CD14-positive monocyte (primary cell): ENCODE data around the gene GRID2. TPM values are rescaled to one million over a fixed set of nuclear protein-coding genes. Genes with fewer than 3 reads are reported as not detected.

Experiments
- DNase-seq, 3 donors: peaks; one replicate each; pipeline ENCODE4 v3.0.0-alpha.2; 2011 to 2022
- H2AFZ ChIP-seq: 2 replicates; pipeline ENCODE4 v1.6.0; 2012; ENCODE audit warnings: mild to moderate bottlenecking, low read depth, low read length, inconsistent platforms; ENCODE audit not compliant: insufficient read depth, poor library complexity, severe bottlenecking
- H3K27ac ChIP-seq, 2 donors: 1 replicate in 1 of 2; 2 replicates in 1 of 2; pipeline ENCODE4 v1.5.1; 2012 to 2013; ENCODE audit warnings: low read length in 2 of 2, control low read depth in 1 of 2, inconsistent platforms in 1 of 2, low read depth in 1 of 2, mild to moderate bottlenecking in 1 of 2
- H3K27me3 ChIP-seq, 2 donors: one replicate each; pipeline versions ENCODE4 v1.6.0 to v1.6.1; 2011 to 2013; ENCODE audit warnings: low read length in 2 of 2; ENCODE audit not compliant: control insufficient read depth in 2 of 2, insufficient read depth in 2 of 2
- H3K36me3 ChIP-seq, 2 donors: replicated peaks in 1 of 2; 1 replicate in 1 of 2; 2 replicates in 1 of 2; pipeline versions ENCODE4 v1.5.1 to v1.6.1; 2012 to 2013; ENCODE audit warnings: low read length in 2 of 2, control low read depth in 1 of 2, inconsistent platforms in 1 of 2, mild to moderate bottlenecking in 1 of 2; ENCODE audit not compliant: insufficient read depth in 2 of 2, control insufficient read depth in 1 of 2
- H3K4me1 ChIP-seq, 2 donors: 1 replicate in 1 of 2; 2 replicates in 1 of 2; pipeline versions ENCODE4 v1.5.1 to v1.6.1; 2012 to 2013; ENCODE audit warnings: low read length in 2 of 2, control low read depth in 1 of 2, inconsistent platforms in 1 of 2, mild to moderate bottlenecking in 1 of 2, moderate library complexity in 1 of 2; ENCODE audit not compliant: insufficient read depth in 2 of 2, control insufficient read depth in 1 of 2
- H3K4me2 ChIP-seq: replicated peaks from 2 replicates; pipeline ENCODE3; 2012; ENCODE audit warnings: low read length, moderate library complexity, mild to moderate bottlenecking; ENCODE audit not compliant: poor library complexity, severe bottlenecking; ENCODE audit errors: extremely low read depth
- H3K4me3 ChIP-seq, 3 experiments: fragments of 200-600 bp in 1 of 3; sonication (generic) in 1 of 3; replicated peaks in 1 of 3; 1 replicate in 2 of 3; 2 replicates in 1 of 3; pipeline ENCODE4 v1.5.1; 2011 to 2013; ENCODE audit warnings: low read length in 3 of 3, mild to moderate bottlenecking in 3 of 3, control low read depth in 2 of 3, low read depth in 2 of 3, inconsistent platforms in 1 of 3, moderate library complexity in 1 of 3
- H3K79me2 ChIP-seq: 2 replicates; pipeline ENCODE4 v1.6.0; 2012; ENCODE audit warnings: mild to moderate bottlenecking, control low read depth, inconsistent platforms, low read length, moderate library complexity; ENCODE audit not compliant: insufficient read depth
- H3K9ac ChIP-seq: 2 replicates; pipeline ENCODE4 v1.6.0; 2017; ENCODE audit warnings: low read length, mild to moderate bottlenecking; ENCODE audit not compliant: insufficient read depth, poor library complexity, severe bottlenecking
- H3K9me3 ChIP-seq, 2 donors: replicated peaks in 1 of 2; 1 replicate in 1 of 2; 2 replicates in 1 of 2; pipeline versions ENCODE4 v1.5.1 to v1.6.1; 2012 to 2013; ENCODE audit warnings: low read length in 2 of 2, control low read depth in 1 of 2; ENCODE audit not compliant: control insufficient read depth in 1 of 2, insufficient read depth in 1 of 2
- H4K20me1 ChIP-seq: 2 replicates; pipeline ENCODE4 v1.6.0; 2012; ENCODE audit warnings: mild to moderate bottlenecking, low read length, control low read depth, moderate library complexity; ENCODE audit not compliant: insufficient read depth
- H3K27ac Mint-ChIP-seq, 7 donors: one replicate each; pipeline ENCODE4 v1.8.0; 2020; ENCODE audit warnings: mild to moderate bottlenecking in 7 of 7, mixed read lengths in 7 of 7, moderate library complexity in 6 of 7, inconsistent platforms in 2 of 7
- H3K27me3 Mint-ChIP-seq, 3 donors: one replicate each; pipeline ENCODE4 v1.8.0; 2021 to 2022; ENCODE audit warnings: low read depth in 3 of 3, mild to moderate bottlenecking in 3 of 3, mixed read lengths in 3 of 3, moderate library complexity in 3 of 3, inconsistent platforms in 1 of 3
- H3K36me3 Mint-ChIP-seq, 2 donors: one replicate each; pipeline ENCODE4 v1.8.0; 2020; ENCODE audit warnings: mixed read lengths in 2 of 2, inconsistent platforms in 1 of 2, mild to moderate bottlenecking in 1 of 2
- H3K4me1 Mint-ChIP-seq: one replicate; pipeline ENCODE4 v1.8.0; 2020; ENCODE audit warnings: mild to moderate bottlenecking, mixed read lengths
- H3K4me3 Mint-ChIP-seq, 2 donors: one replicate each; pipeline ENCODE4 v1.8.0; 2020; ENCODE audit warnings: mild to moderate bottlenecking in 2 of 2, mixed read lengths in 2 of 2, moderate library complexity in 1 of 2
- H3K9me3 Mint-ChIP-seq, 7 donors: one replicate each; pipeline ENCODE4 v1.8.0; 2020 to 2022; ENCODE audit warnings: mixed read lengths in 7 of 7, mild to moderate bottlenecking in 6 of 7, moderate library complexity in 6 of 7, inconsistent platforms in 2 of 7
- CTCF ChIP-seq: fragments of 200-600 bp; IDR thresholded peaks from one replicate; pipeline ENCODE4 v1.8.0; 2022; ENCODE audit warnings: antibody characterized with exemption, mild to moderate bottlenecking
- WGBS: methylation state at CpG from one replicate; pipeline ENCODE4 v1.1.5; 2013; ENCODE audit warnings: missing lambda C conversion rate; ENCODE audit not compliant: insufficient coverage; 5-methylcytosine and 5-hydroxymethylcytosine counted together
- intact Hi-C, 2 donors: fragments of 100-400 bp; cut with micrococcal nuclease; formaldehyde crosslinking; loops; one replicate each; pipeline versions ENCODE4 v1.15.0 to v1.15.1; 2023
- polyA plus RNA-seq, 3 donors: library from polyadenylated mRNA; depleted of rRNA in 1 of 3; unstranded in 2 of 3; stranded (reverse) in 1 of 3; fragments of 300-500 nt in 2 of 3; fragments of >200 nt in 1 of 3; fragmentation: Illumina TruSeq in 2 of 3; gene quantifications; 1 replicate in 2 of 3; 2 replicates in 1 of 3; pipeline ENCODE4 v1.2.3, GENCODE V29; 2012 to 2021

GRID2 gene
- polyA plus RNA-seq, 3 donors: not detected

- Mint-ChIP-seq H3K4me1 (no peaks in the 10 kb centered on the region), H3K27ac (no peak overlapping the region), H3K4me3 (no peak overlapping the region), H3K9me3 (peaks cover 0 to 3% (median 0%) of the 10 kb centered on the region in 7 donors), H3K36me3 (no peaks in the 10 kb centered on the region), H3K27me3 (no peaks in the 10 kb centered on the region)
- no peaks in the 10 kb centered on the region for H3K36me3 ChIP-seq
- H2AFZ ChIP-seq: no peak overlapping the region
- H4K20me1 ChIP-seq: no peaks in the 10 kb centered on the region
- intact Hi-C loops: no loop called here
- WGBS: 97% methylated on average over 6 of the region's 8 CpGs
- no peaks in the 10 kb centered on the region for H3K4me1 ChIP-seq
- H3K9me3 ChIP-seq: no peaks in the 10 kb centered on the region
- H3K4me2 ChIP-seq: no peak overlapping the region
- H3K27ac ChIP-seq: no peak overlapping the region
- no peak overlapping the region for H3K9ac ChIP-seq
- DNase-seq: no peak
- no peaks in the 10 kb centered on the region for H3K27me3 ChIP-seq
- no peak for TF ChIP-seq CTCF
- no peak overlapping the region for H3K4me3 ChIP-seq
- no peaks in the 10 kb centered on the region for H3K79me2 ChIP-seq
These were observed 912.9 kb downstream of the GRID2 start for GRCh38 chr4:93216646-93217045.

GRCh38 chr4:93217431-93217830 lies 913.7 kb downstream of the GRID2 start:
- Histone ChIP-seq H3K4me3 (no peak overlapping the region), H3K4me1 (no peaks in the 10 kb centered on the region), H2AFZ (no peak overlapping the region), H3K4me2 (no peak overlapping the region), H3K9me3 (no peaks in the 10 kb centered on the region), H3K9ac (no peak overlapping the region), H3K79me2 (no peaks in the 10 kb centered on the region), H4K20me1 (no peaks in the 10 kb centered on the region), H3K27ac (no peak overlapping the region), H3K27me3 (no peaks in the 10 kb centered on the region), H3K36me3 (no peaks in the 10 kb centered on the region)
- Mint-ChIP-seq H3K9me3 (peaks cover 0 to 3% (median 0%) of the 10 kb centered on the region in 7 donors), H3K36me3 (no peaks in the 10 kb centered on the region), H3K4me1 (no peaks in the 10 kb centered on the region), H3K27me3 (no peaks in the 10 kb centered on the region), H3K4me3 (no peak overlapping the region), H3K27ac (no peak overlapping the region)
- no CpG with 5 or more reads among the region's 2 CpGs for WGBS
- TF ChIP-seq CTCF: no peak
- no peak for DNase-seq
- intact Hi-C loops: no loop called here
